ENCODE data around the gene ARID1B.

DNA sequence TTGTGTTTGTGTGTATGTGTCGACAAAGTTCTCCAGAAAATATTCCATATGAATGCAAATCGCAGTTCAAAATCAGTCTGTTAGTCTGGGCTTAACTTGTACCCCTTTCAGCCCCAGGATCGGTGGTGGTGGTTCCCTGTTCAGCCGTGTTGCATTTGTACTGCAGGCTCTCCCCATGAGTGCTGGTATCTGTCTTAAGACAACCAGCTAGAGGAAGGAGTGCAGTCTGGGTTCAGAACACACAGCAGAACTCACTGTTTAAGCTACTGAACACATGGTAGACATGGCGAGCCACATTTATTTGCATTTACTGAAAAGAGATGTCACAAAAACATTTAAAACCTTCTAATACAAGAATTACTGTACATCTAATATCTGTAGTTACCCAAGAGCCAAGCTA, 192.1 kb downstream of the ARID1B start:
- TF ChIP-seq EZH2 (IDR thresholded peaks at IDR 0.05; ENCODE audit: borderline replicate concordance): no peak
- TF ChIP-seq, protein P1, sequence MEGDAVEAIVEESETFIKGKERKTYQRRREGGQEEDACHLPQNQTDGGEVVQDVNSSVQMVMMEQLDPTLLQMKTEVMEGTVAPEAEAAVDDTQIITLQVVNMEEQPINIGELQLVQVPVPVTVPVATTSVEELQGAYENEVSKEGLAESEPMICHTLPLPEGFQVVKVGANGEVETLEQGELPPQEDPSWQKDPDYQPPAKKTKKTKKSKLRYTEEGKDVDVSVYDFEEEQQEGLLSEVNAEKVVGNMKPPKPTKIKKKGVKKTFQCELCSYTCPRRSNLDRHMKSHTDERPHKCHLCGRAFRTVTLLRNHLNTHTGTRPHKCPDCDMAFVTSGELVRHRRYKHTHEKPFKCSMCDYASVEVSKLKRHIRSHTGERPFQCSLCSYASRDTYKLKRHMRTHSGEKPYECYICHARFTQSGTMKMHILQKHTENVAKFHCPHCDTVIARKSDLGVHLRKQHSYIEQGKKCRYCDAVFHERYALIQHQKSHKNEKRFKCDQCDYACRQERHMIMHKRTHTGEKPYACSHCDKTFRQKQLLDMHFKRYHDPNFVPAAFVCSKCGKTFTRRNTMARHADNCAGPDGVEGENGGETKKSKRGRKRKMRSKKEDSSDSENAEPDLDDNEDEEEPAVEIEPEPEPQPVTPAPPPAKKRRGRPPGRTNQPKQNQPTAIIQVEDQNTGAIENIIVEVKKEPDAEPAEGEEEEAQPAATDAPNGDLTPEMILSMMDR (IDR thresholded peaks at IDR 0.05; ENCODE audit: poor library complexity): no peak
- no peak for TF ChIP-seq EZH2phosphoT487 (IDR thresholded peaks at IDR 0.05; ENCODE audit: low read depth, severe bottlenecking, unreplicated experiment)
